Peyer's patch (tissue), 4 donors: ENCODE data around the gene CDCA3.

Experiments
- POLR2A ChIP-seq, 2 donors: fragments of 450-650 bp; IDR thresholded peaks; one replicate each; pipeline ENCODE4 v1.5.1; 2017; ENCODE audit warnings: antibody characterized with exemption in 2 of 2, mild to moderate bottlenecking in 2 of 2, moderate library complexity in 2 of 2
- TF ChIP-seq, protein P1 (sequence below), 6 experiments: fragments of 450-650 bp in 4 of 6; fragments of 200-600 bp in 2 of 6; sonication (generic) in 1 of 6; IDR thresholded peaks; one replicate each; pipeline ENCODE4 v1.5.1; 2017 to 2019; ENCODE audit warnings: antibody characterized with exemption in 6 of 6, mild to moderate bottlenecking in 3 of 6, moderate library complexity in 1 of 6

DNA sequence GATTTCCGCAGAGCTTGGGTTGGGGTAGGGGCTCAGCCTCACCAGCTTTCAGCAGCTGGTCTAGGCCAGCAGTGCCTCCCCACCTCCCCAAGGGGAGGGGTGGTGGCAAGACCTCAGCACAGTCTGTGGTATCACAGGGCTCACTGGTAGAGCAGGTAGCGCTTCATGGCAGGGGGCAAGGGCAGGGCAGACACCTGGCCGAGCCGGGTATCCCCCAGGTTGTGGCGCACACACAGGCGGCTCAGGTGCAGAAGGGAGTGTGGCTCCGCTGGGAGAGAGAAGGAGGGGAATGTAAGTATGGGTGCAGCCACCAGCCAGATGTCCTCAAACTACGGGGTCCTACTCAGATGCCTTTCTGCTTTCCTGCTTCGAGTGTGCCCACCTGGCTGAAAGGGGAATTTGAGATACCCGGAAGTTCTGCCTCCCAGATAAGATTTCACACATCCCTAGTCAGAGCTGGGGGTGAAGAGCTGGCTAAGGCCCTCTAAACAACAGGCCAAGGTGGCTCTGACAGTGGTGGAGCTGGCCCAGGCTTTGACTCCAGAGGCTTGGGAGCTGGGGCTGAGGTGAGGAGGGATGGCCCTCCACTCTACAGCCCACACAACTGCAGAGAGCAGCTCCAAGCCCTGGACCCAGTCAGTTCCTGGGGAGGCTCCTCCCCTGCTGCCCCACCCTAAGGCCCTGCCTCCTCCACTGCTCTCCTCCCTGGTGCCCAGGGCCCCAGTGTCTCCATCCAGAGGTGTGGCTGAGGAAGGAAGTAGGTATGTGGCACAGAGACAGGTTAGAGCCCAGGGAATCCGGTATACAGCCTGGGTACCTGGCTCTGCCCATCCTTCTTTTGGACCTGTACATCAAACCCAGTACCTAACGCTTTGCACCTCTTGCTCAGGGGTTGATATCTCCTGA, 20.2 kb upstream of the CDCA3 start:
- TF ChIP-seq, protein P1, sequence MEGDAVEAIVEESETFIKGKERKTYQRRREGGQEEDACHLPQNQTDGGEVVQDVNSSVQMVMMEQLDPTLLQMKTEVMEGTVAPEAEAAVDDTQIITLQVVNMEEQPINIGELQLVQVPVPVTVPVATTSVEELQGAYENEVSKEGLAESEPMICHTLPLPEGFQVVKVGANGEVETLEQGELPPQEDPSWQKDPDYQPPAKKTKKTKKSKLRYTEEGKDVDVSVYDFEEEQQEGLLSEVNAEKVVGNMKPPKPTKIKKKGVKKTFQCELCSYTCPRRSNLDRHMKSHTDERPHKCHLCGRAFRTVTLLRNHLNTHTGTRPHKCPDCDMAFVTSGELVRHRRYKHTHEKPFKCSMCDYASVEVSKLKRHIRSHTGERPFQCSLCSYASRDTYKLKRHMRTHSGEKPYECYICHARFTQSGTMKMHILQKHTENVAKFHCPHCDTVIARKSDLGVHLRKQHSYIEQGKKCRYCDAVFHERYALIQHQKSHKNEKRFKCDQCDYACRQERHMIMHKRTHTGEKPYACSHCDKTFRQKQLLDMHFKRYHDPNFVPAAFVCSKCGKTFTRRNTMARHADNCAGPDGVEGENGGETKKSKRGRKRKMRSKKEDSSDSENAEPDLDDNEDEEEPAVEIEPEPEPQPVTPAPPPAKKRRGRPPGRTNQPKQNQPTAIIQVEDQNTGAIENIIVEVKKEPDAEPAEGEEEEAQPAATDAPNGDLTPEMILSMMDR (IDR thresholded peaks at IDR 0.05): no peak
- TF ChIP-seq POLR2A (IDR thresholded peaks at IDR 0.05): no peak
